NCI-H1694 (cell line): ENCODE results near the gene FBLN2.

ENCODE experiments used
- DNase-seq: peaks from one replicate; lab custom pipeline; 2025; lab: John Stamatoyannopoulos, UW

FBLN2 gene

GRCh38 chr3:13582366-13583250 lies 33.7 kb downstream of the FBLN2 start:
- no peak for DNase-seq

- DNase-seq: no peak
Observed at GRCh38 chr3:13583251-13584180, 34.6 kb downstream of the FBLN2 start.

- no peak for DNase-seq
Observed at GRCh38 chr3:13584427-13584891, 35.5 kb downstream of the FBLN2 start.

GRCh38 chr3:13584901-13585300 lies 36.0 kb downstream of the FBLN2 start:
- no peak for DNase-seq

GRCh38 chr3:13587442-13587841 lies 38.5 kb downstream of the FBLN2 start:
- no peak for DNase-seq

- no peak for DNase-seq
Observed at GRCh38 chr3:13588221-13588701, 39.3 kb downstream of the FBLN2 start.

GRCh38 chr3:13588993-13589392 lies 40.1 kb downstream of the FBLN2 start:
- DNase-seq: no peak

GRCh38 chr3:13590841-13591520 lies 42.1 kb downstream of the FBLN2 start:
- DNase-seq: no peak

- DNase-seq: no peak
Observed at GRCh38 chr3:13593615-13594014, 44.7 kb downstream of the FBLN2 start.

GRCh38 chr3:13594146-13594545 lies 45.2 kb downstream of the FBLN2 start:
- DNase-seq: no peak

- no peak for DNase-seq
Observed at GRCh38 chr3:13594991-13595421, 46.1 kb downstream of the FBLN2 start.

- DNase-seq: no peak
Observed at GRCh38 chr3:13595485-13595884, 46.6 kb downstream of the FBLN2 start.

- DNase-seq: no peak
Observed at GRCh38 chr3:13596426-13597205, 47.7 kb downstream of the FBLN2 start.

GRCh38 chr3:13597661-13598060 lies 48.7 kb downstream of the FBLN2 start:
- no peak for DNase-seq

GRCh38 chr3:13598201-13598600 lies 49.3 kb downstream of the FBLN2 start:
- no peak for DNase-seq

- no peak for DNase-seq
Observed at GRCh38 chr3:13598926-13599886, 50.3 kb downstream of the FBLN2 start.

GRCh38 chr3:13599887-13600450 lies 51.0 kb downstream of the FBLN2 start:
- DNase-seq: no peak

GRCh38 chr3:13600950-13601691 lies 52.2 kb downstream of the FBLN2 start:
- no peak for DNase-seq

- no peak for DNase-seq
Observed at GRCh38 chr3:13601692-13602080, 52.8 kb downstream of the FBLN2 start.
